Osteoblast (primary cell): ENCODE results near the gene TMEM145. TPM values are rescaled to one million over a fixed set of nuclear protein-coding genes. Genes with fewer than 3 reads are reported as not detected.

Experiments used
- DNase-seq: peaks from one replicate; pipeline ENCODE4 v3.0.0; 2011; ENCODE audit warnings: low spot score, mixed read lengths; ENCODE audit not compliant: insufficient read length; ENCODE audit errors: missing footprints
- H2AFZ ChIP-seq: 2 replicates; pipeline ENCODE4 v1.6.0; 2011; ENCODE audit warnings: mild to moderate bottlenecking, low read length
- H3K27ac ChIP-seq: 2 replicates; pipeline ENCODE4 v1.5.1; 2011; ENCODE audit warnings: mild to moderate bottlenecking, low read depth, low read length, moderate library complexity
- H3K27me3 ChIP-seq: 2 replicates; pipeline ENCODE4 v1.6.0; 2012; ENCODE audit warnings: mild to moderate bottlenecking, control low read depth, inconsistent platforms, low read length, moderate library complexity; ENCODE audit not compliant: insufficient read depth
- H3K36me3 ChIP-seq: 2 replicates; pipeline ENCODE4 v1.5.1; 2011; ENCODE audit warnings: mild to moderate bottlenecking, low read length, control low read depth, moderate library complexity; ENCODE audit not compliant: insufficient read depth
- H3K4me1 ChIP-seq: 2 replicates; pipeline ENCODE4 v1.5.1; 2011; ENCODE audit warnings: mild to moderate bottlenecking, low read length, control low read depth, moderate library complexity; ENCODE audit not compliant: insufficient read depth
- H3K4me2 ChIP-seq: 2 replicates; pipeline ENCODE4 v1.6.0; 2011; ENCODE audit warnings: mild to moderate bottlenecking, low read length; ENCODE audit not compliant: insufficient read depth
- H3K4me3 ChIP-seq: fragments of 200-600 bp; sonication (generic); 3 replicates; pipeline ENCODE4 v1.5.1; 2012; ENCODE audit warnings: mild to moderate bottlenecking, low read length, inconsistent platforms; ENCODE audit not compliant: insufficient read depth
- H3K79me2 ChIP-seq: 2 replicates; pipeline ENCODE4 v1.6.0; 2012; ENCODE audit warnings: mild to moderate bottlenecking, low read length, control low read depth, inconsistent platforms; ENCODE audit not compliant: insufficient read depth
- H3K9me3 ChIP-seq: 2 replicates; pipeline ENCODE4 v1.5.1; 2011; ENCODE audit warnings: low read depth, low read length, control low read depth
- H4K20me1 ChIP-seq: 2 replicates; pipeline ENCODE4 v1.6.0; 2012; ENCODE audit warnings: mild to moderate bottlenecking, low read length, control low read depth; ENCODE audit not compliant: insufficient read depth
- CTCF ChIP-seq: IDR thresholded peaks from 2 replicates; pipeline ENCODE4 v1.5.1; 2011; ENCODE audit warnings: mild to moderate bottlenecking, low read depth, low read length, moderate library complexity; ENCODE audit errors: extremely low read depth
- total RNA-seq: library from RNA; depleted of rRNA; stranded (reverse); fragments of >200 nt; gene quantifications from 2 replicates; pipeline ENCODE4 v1.2.3, GENCODE V29; 2012

The TMEM145 gene
- total RNA-seq, 1 donor: not detected

GRCh38 chr19:42295342-42295741 is 17.8 kb upstream of the TMEM145 start:
- Histone ChIP-seq H3K36me3 (peaks cover 43% of the 10 kb centered on the region), H3K4me1 (no peaks in the 10 kb centered on the region), H3K4me2 (no peak overlapping the region), H3K27me3 (no peaks in the 10 kb centered on the region), H4K20me1 (peaks cover 17% of the 10 kb centered on the region), H2AFZ (no peak overlapping the region), H3K4me3 (no peak overlapping the region), H3K27ac (no peak overlapping the region), H3K79me2 (no peaks in the 10 kb centered on the region), H3K9me3 (no peaks in the 10 kb centered on the region)
- no peak for TF ChIP-seq CTCF
- no peak for DNase-seq

- Histone ChIP-seq H3K27ac (no peak overlapping the region), H4K20me1 (peaks cover 15% of the 10 kb centered on the region), H3K79me2 (no peaks in the 10 kb centered on the region), H3K4me3 (no peak overlapping the region), H3K4me1 (no peaks in the 10 kb centered on the region), H3K4me2 (no peak overlapping the region), H3K27me3 (no peaks in the 10 kb centered on the region), H3K36me3 (peaks cover 38% of the 10 kb centered on the region), H3K9me3 (no peaks in the 10 kb centered on the region), H2AFZ (no peak overlapping the region)
- DNase-seq: peak; percentile 97
- peak; percentile 89 for TF ChIP-seq CTCF
These were observed 17.1 kb upstream of the TMEM145 start for GRCh38 chr19:42295831-42296525.

GRCh38 chr19:42297039-42297438 is 16.1 kb upstream of the TMEM145 start:
- no peak for DNase-seq

More at GRCh38 chr19:42297039-42297438, 16.1 kb upstream of the TMEM145 start:
- Histone ChIP-seq H3K36me3 (peaks cover 30% of the 10 kb centered on the region), H3K4me3 (no peak overlapping the region), H3K4me1 (peaks cover 2% of the 10 kb centered on the region), H2AFZ (no peak overlapping the region), H3K27me3 (no peaks in the 10 kb centered on the region), H3K9me3 (no peaks in the 10 kb centered on the region), H3K27ac (no peak overlapping the region), H3K4me2 (no peak overlapping the region), H3K79me2 (no peaks in the 10 kb centered on the region), H4K20me1 (peaks cover 10% of the 10 kb centered on the region)
- TF ChIP-seq CTCF: no peak
